Measurements from ENCODE around the gene KCNK7.

KCNK7 gene

GRCh38 chr11:65578667-65579066 is 16.9 kb downstream of the KCNK7 start:
- TF ChIP-seq POLR2AphosphoS5 (IDR thresholded peaks at IDR 0.05; ENCODE audit: low read depth, low read length) (no peak), TAF1 (IDR thresholded peaks at IDR 0.05; ENCODE audit: borderline replicate concordance, insufficient read depth, low read length) (no peak), SIN3A (IDR thresholded peaks at IDR 0.05; ENCODE audit: borderline replicate concordance, insufficient read depth, low read length) (no peak), REST (IDR thresholded peaks at IDR 0.05; ENCODE audit: insufficient read depth in 1 of 2, low read depth in 2 of 2, low read length in 2 of 2) (no peak), FOXP2 (optimal IDR thresholded peaks at IDR 0.05; ENCODE audit: borderline replicate concordance, extremely low read depth, extremely low read length, insufficient read depth) (no peak)

GRCh38 chr11:65578134-65578533 is 17.5 kb downstream of the KCNK7 start:
- TF ChIP-seq TAF1 (IDR thresholded peaks at IDR 0.05; ENCODE audit: borderline replicate concordance, insufficient read depth, low read length) = no peak
- no peak for TF ChIP-seq POLR2AphosphoS5 (IDR thresholded peaks at IDR 0.05; ENCODE audit: low read depth, low read length)
- no peak for TF ChIP-seq SIN3A (IDR thresholded peaks at IDR 0.05; ENCODE audit: borderline replicate concordance, insufficient read depth, low read length)
- no peak for TF ChIP-seq REST (IDR thresholded peaks at IDR 0.05; ENCODE audit: insufficient read depth in 1 of 2, low read depth in 2 of 2, low read length in 2 of 2)
- no peak for TF ChIP-seq FOXP2 (optimal IDR thresholded peaks at IDR 0.05; ENCODE audit: borderline replicate concordance, extremely low read depth, extremely low read length, insufficient read depth)

- TF ChIP-seq TAF1 (IDR thresholded peaks at IDR 0.05; ENCODE audit: borderline replicate concordance, insufficient read depth, low read length) (no peak), REST (IDR thresholded peaks at IDR 0.05; ENCODE audit: insufficient read depth in 1 of 2, low read depth in 2 of 2, low read length in 2 of 2) (no peak), POLR2AphosphoS5 (IDR thresholded peaks at IDR 0.05; ENCODE audit: low read depth, low read length) (no peak), SIN3A (IDR thresholded peaks at IDR 0.05; ENCODE audit: borderline replicate concordance, insufficient read depth, low read length) (no peak), FOXP2 (optimal IDR thresholded peaks at IDR 0.05; ENCODE audit: borderline replicate concordance, extremely low read depth, extremely low read length, insufficient read depth) (no peak)
Measured at GRCh38 chr11:65577756-65578109, 17.9 kb downstream of the KCNK7 start.

GRCh38 chr11:65576867-65577755 is 18.5 kb downstream of the KCNK7 start:
- TF ChIP-seq SIN3A (IDR thresholded peaks at IDR 0.05; ENCODE audit: borderline replicate concordance, insufficient read depth, low read length) = no peak

GRCh38 chr11:65576232-65576866 is 19.3 kb downstream of the KCNK7 start:
- no peak for TF ChIP-seq REST (IDR thresholded peaks at IDR 0.05; ENCODE audit: insufficient read depth in 1 of 2, low read depth in 2 of 2, low read length in 2 of 2)
- TF ChIP-seq SIN3A (IDR thresholded peaks at IDR 0.05; ENCODE audit: borderline replicate concordance, insufficient read depth, low read length) = no peak
- TF ChIP-seq TAF1 (IDR thresholded peaks at IDR 0.05; ENCODE audit: borderline replicate concordance, insufficient read depth, low read length) = no peak
- TF ChIP-seq POLR2AphosphoS5 (IDR thresholded peaks at IDR 0.05; ENCODE audit: low read depth, low read length) = no peak

All from PFSK-1 (cell line).